ENCODE measurements around the gene ADCY2.
A peak's percentile ranks its signal among the peaks of the same experiment; 100 is the strongest.

ADCY2 gene

GRCh38 chr5:7876867-7877266, 480.9 kb downstream of the ADCY2 start:
- Histone ChIP-seq H3K4me1 (ENCODE audit: low read length) (peaks cover 60% of the 10 kb centered on the region), H4K20me1 (ENCODE audit: insufficient read depth, low read length) (peaks cover 75% of the 10 kb centered on the region), H3K79me2 (ENCODE audit: low read length) (peaks cover 73% of the 10 kb centered on the region), H3K27me3 (ENCODE audit: low read depth, low read length) (no peaks in the 10 kb centered on the region), H3K4me2 (ENCODE audit: low read length) (peak overlapping the region; percentile 72), H3K36me3 (replicated peaks; ENCODE audit: low read depth, low read length) (peaks cover 68% of the 10 kb centered on the region), H3K9me3 (ENCODE audit: insufficient read depth, low read length) (no peaks in the 10 kb centered on the region), H3K27ac (ENCODE audit: low read length) (peak overlapping the region; percentile 46), H2AFZ (ENCODE audit: low read depth, low read length) (no peak overlapping the region), H3K9ac (ENCODE audit: low read length) (peak overlapping the region; percentile 29; the same call in 1 of the 2 replicates), H3K4me3 (ENCODE audit: low read length) (peak overlapping the region; percentile 42; the same call in 1 of the 2 replicates)
- TF ChIP-seq, protein P1, sequence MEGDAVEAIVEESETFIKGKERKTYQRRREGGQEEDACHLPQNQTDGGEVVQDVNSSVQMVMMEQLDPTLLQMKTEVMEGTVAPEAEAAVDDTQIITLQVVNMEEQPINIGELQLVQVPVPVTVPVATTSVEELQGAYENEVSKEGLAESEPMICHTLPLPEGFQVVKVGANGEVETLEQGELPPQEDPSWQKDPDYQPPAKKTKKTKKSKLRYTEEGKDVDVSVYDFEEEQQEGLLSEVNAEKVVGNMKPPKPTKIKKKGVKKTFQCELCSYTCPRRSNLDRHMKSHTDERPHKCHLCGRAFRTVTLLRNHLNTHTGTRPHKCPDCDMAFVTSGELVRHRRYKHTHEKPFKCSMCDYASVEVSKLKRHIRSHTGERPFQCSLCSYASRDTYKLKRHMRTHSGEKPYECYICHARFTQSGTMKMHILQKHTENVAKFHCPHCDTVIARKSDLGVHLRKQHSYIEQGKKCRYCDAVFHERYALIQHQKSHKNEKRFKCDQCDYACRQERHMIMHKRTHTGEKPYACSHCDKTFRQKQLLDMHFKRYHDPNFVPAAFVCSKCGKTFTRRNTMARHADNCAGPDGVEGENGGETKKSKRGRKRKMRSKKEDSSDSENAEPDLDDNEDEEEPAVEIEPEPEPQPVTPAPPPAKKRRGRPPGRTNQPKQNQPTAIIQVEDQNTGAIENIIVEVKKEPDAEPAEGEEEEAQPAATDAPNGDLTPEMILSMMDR (IDR thresholded peaks at IDR 0.05; ENCODE audit: low read depth, low read length) = no peak
- no peak for TF ChIP-seq EZH2phosphoT487 (IDR thresholded peaks at IDR 0.05; ENCODE audit: low read depth)

DNA sequence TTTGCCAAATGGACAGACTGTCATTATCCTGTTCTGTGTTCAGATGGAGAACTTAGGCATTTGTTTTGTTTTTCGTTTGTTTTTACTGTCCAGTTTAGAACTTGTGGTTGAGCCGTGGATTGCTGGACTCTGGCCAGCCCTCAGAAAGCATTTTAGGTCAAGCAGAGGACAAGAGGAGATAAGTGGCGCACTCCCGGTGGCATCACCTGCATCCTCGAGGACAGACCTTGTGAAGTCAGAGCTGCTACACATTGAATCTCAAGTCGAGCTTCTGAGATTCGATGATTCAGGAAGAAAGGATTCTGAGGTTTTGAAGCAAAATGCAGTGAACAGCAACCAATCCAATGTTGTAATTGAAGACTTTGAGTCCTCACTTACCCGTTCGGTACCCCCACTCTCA, 481.9 kb downstream of the ADCY2 start:
- Histone ChIP-seq H3K36me3 (replicated peaks; ENCODE audit: low read depth, low read length) (peaks cover 72% of the 10 kb centered on the region), H3K4me3 (ENCODE audit: low read length) (peak overlapping the region; percentile 11; the same call in 1 of the 2 replicates), H4K20me1 (ENCODE audit: insufficient read depth, low read length) (peaks cover 69% of the 10 kb centered on the region), H3K4me2 (ENCODE audit: low read length) (peak overlapping the region; percentile 54), H3K9me3 (ENCODE audit: insufficient read depth, low read length) (no peaks in the 10 kb centered on the region), H3K79me2 (ENCODE audit: low read length) (peaks cover 63% of the 10 kb centered on the region), H3K27me3 (ENCODE audit: low read depth, low read length) (no peaks in the 10 kb centered on the region), H3K4me1 (ENCODE audit: low read length) (peaks cover 51% of the 10 kb centered on the region), H3K9ac (ENCODE audit: low read length) (no peak overlapping the region), H2AFZ (ENCODE audit: low read depth, low read length) (no peak overlapping the region), H3K27ac (ENCODE audit: low read length) (peak overlapping the region; percentile 77)
- TF ChIP-seq EZH2phosphoT487 (IDR thresholded peaks at IDR 0.05; ENCODE audit: low read depth) = no peak
- TF ChIP-seq, protein P1 (IDR thresholded peaks at IDR 0.05; ENCODE audit: low read depth, low read length) = no peak

DNA sequence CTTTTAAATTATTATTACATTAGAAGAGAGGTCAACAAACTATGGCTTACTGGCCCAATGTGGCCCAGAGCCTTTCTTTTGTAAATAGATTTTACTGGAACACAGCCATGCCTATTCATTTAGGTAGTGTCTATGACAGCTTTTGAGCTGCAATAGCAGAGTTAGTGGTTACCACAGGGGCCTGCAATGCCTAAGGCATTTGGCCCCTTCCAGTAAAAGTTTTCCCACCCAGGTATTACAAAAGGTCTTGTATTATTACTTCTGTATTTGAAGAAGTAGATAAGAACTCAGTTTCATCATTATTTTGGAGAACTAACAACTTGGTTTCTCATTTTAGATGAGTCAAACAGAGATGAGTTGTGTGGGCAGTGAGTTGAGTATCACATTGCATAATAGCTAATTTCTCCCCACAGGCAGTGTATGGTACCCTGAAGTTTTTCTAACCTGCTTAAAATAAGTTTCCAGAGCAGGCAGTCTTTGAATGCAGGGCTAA, 482.5 kb downstream of the ADCY2 start:
- Histone ChIP-seq H4K20me1 (ENCODE audit: insufficient read depth, low read length) (peaks cover 64% of the 10 kb centered on the region), H3K27me3 (ENCODE audit: low read depth, low read length) (no peaks in the 10 kb centered on the region), H3K9ac (ENCODE audit: low read length) (0 out of 2 replicates have a peak overlapping the region, but pooled peaks have one; percentile 13), H3K36me3 (replicated peaks; ENCODE audit: low read depth, low read length) (peaks cover 75% of the 10 kb centered on the region), H3K4me2 (ENCODE audit: low read length) (peak overlapping the region; percentile 81), H2AFZ (ENCODE audit: low read depth, low read length) (no peak overlapping the region), H3K9me3 (ENCODE audit: insufficient read depth, low read length) (no peaks in the 10 kb centered on the region), H3K79me2 (ENCODE audit: low read length) (peaks cover 57% of the 10 kb centered on the region), H3K4me3 (ENCODE audit: low read length) (peak overlapping the region; percentile 56), H3K4me1 (ENCODE audit: low read length) (peaks cover 45% of the 10 kb centered on the region), H3K27ac (ENCODE audit: low read length) (peak overlapping the region; percentile 77)
- no peak for TF ChIP-seq EZH2phosphoT487 (IDR thresholded peaks at IDR 0.05; ENCODE audit: low read depth)
- TF ChIP-seq, protein P1 (IDR thresholded peaks at IDR 0.05; ENCODE audit: low read depth, low read length) = no peak

Data from OCI-LY3 (cell line).